Measurements from ENCODE around the gene RIMS3.
A peak's percentile ranks its signal among the peaks of the same experiment; 100 is the strongest.

The RIMS3 gene

GRCh38 chr1:40620586-40621210 is 44.8 kb downstream of the RIMS3 start:
- no peak for DNase-seq (ENCODE audit: low spot score)
- no peak for TF ChIP-seq CTCF (IDR thresholded peaks at IDR 0.05; ENCODE audit: extremely low read depth, missing control alignments)

GRCh38 chr1:40620150-40620549 is 45.3 kb downstream of the RIMS3 start:
- TF ChIP-seq CTCF (IDR thresholded peaks at IDR 0.05; ENCODE audit: extremely low read depth, missing control alignments), result no peak
- no peak for DNase-seq (ENCODE audit: low spot score)

- DNase-seq (ENCODE audit: low spot score), result no peak
- no peak for TF ChIP-seq CTCF (IDR thresholded peaks at IDR 0.05; ENCODE audit: extremely low read depth, missing control alignments)
Observed at GRCh38 chr1:40618108-40618507, 47.4 kb downstream of the RIMS3 start.

GRCh38 chr1:40612345-40612831 is 53.1 kb downstream of the RIMS3 start:
- peak; percentile 76 for TF ChIP-seq CTCF (IDR thresholded peaks at IDR 0.05; ENCODE audit: extremely low read depth, missing control alignments)
- peak; percentile 76 for DNase-seq (ENCODE audit: low spot score)

- no peak for DNase-seq (ENCODE audit: low spot score)
- no peak for TF ChIP-seq CTCF (IDR thresholded peaks at IDR 0.05; ENCODE audit: extremely low read depth, missing control alignments)
Observed at GRCh38 chr1:40610156-40610555, 55.3 kb downstream of the RIMS3 start.

GRCh38 chr1:40607921-40608320 is 57.6 kb downstream of the RIMS3 start:
- no peak for TF ChIP-seq CTCF (IDR thresholded peaks at IDR 0.05; ENCODE audit: extremely low read depth, missing control alignments)
- DNase-seq (ENCODE audit: low spot score), result no peak

- TF ChIP-seq CTCF (IDR thresholded peaks at IDR 0.05; ENCODE audit: extremely low read depth, missing control alignments), result no peak
- no peak for DNase-seq (ENCODE audit: low spot score)
Observed at GRCh38 chr1:40606978-40607377, 58.5 kb downstream of the RIMS3 start.
